ENCODE measurements around the gene AIG1. TPM values are rescaled to one million over a fixed set of nuclear protein-coding genes. Genes with fewer than 3 reads are reported as not detected.

Gene AIG1
- total RNA-seq, 1 donor from 2014 or later: 14.3 TPM

GRCh38 chr6:143361536-143362191 lies 301.0 kb downstream of the AIG1 start:
- no peak overlapping the region for H3K4me3 Mint-ChIP-seq (ENCODE audit: unreplicated experiment)
- no peaks in the 10 kb centered on the region for H3K27me3 Mint-ChIP-seq (ENCODE audit: unreplicated experiment)
- no peak overlapping the region for H3K27ac Mint-ChIP-seq (ENCODE audit: unreplicated experiment)
- no peaks in the 10 kb centered on the region for H3K4me1 Mint-ChIP-seq (ENCODE audit: low read depth, unreplicated experiment)
- no peak for TF ChIP-seq CTCF (IDR thresholded peaks at IDR 0.05; ENCODE audit: partially characterized antibody, unreplicated experiment)
- no peaks in the 10 kb centered on the region for H3K9me3 Mint-ChIP-seq (ENCODE audit: unreplicated experiment)
- H3K36me3 Mint-ChIP-seq (ENCODE audit: unreplicated experiment): no peaks in the 10 kb centered on the region
- no peak for DNase-seq

GRCh38 chr6:143362192-143362558 lies 301.5 kb downstream of the AIG1 start:
- TF ChIP-seq CTCF (IDR thresholded peaks at IDR 0.05; ENCODE audit: partially characterized antibody, unreplicated experiment): no peak
- no peaks in the 10 kb centered on the region for H3K9me3 Mint-ChIP-seq (ENCODE audit: unreplicated experiment)
- no peak overlapping the region for H3K4me3 Mint-ChIP-seq (ENCODE audit: unreplicated experiment)
- H3K27me3 Mint-ChIP-seq (ENCODE audit: unreplicated experiment): no peaks in the 10 kb centered on the region
- H3K4me1 Mint-ChIP-seq (ENCODE audit: low read depth, unreplicated experiment): no peaks in the 10 kb centered on the region
- DNase-seq: no peak
- no peaks in the 10 kb centered on the region for H3K36me3 Mint-ChIP-seq (ENCODE audit: unreplicated experiment)
- no peak overlapping the region for H3K27ac Mint-ChIP-seq (ENCODE audit: unreplicated experiment)

- Mint-ChIP-seq H3K4me3 (ENCODE audit: unreplicated experiment) (no peak overlapping the region), H3K4me1 (ENCODE audit: low read depth, unreplicated experiment) (no peaks in the 10 kb centered on the region), H3K27ac (ENCODE audit: unreplicated experiment) (no peak overlapping the region), H3K36me3 (ENCODE audit: unreplicated experiment) (no peaks in the 10 kb centered on the region), H3K27me3 (ENCODE audit: unreplicated experiment) (no peaks in the 10 kb centered on the region), H3K9me3 (ENCODE audit: unreplicated experiment) (no peaks in the 10 kb centered on the region)
- no peak for DNase-seq
- TF ChIP-seq CTCF (IDR thresholded peaks at IDR 0.05; ENCODE audit: partially characterized antibody, unreplicated experiment): no peak
These were observed 302.6 kb downstream of the AIG1 start for GRCh38 chr6:143363299-143363698.

GRCh38 chr6:143368426-143368825 lies 307.7 kb downstream of the AIG1 start:
- H3K4me1 Mint-ChIP-seq (ENCODE audit: low read depth, unreplicated experiment): no peaks in the 10 kb centered on the region
- H3K27me3 Mint-ChIP-seq (ENCODE audit: unreplicated experiment): no peaks in the 10 kb centered on the region
- DNase-seq: no peak

More at GRCh38 chr6:143368426-143368825, 307.7 kb downstream of the AIG1 start:
- H3K4me3 Mint-ChIP-seq (ENCODE audit: unreplicated experiment): no peak overlapping the region
- H3K27ac Mint-ChIP-seq (ENCODE audit: unreplicated experiment): no peak overlapping the region
- H3K9me3 Mint-ChIP-seq (ENCODE audit: unreplicated experiment): no peaks in the 10 kb centered on the region
- H3K36me3 Mint-ChIP-seq (ENCODE audit: unreplicated experiment): no peaks in the 10 kb centered on the region
- no peak for TF ChIP-seq CTCF (IDR thresholded peaks at IDR 0.05; ENCODE audit: partially characterized antibody, unreplicated experiment)
